Effector CD8-positive, alpha-beta T cell (primary cell): Measurements from ENCODE around the gene NPTX1.

Experiments
- DNase-seq: peaks from one replicate; lab custom pipeline; 2025; lab: John Stamatoyannopoulos, UW

Gene NPTX1

GRCh38 chr17:80503921-80504320 lies 27.5 kb upstream of the NPTX1 start:
- no peak for DNase-seq

- no peak for DNase-seq
These were observed 26.6 kb upstream of the NPTX1 start for GRCh38 chr17:80503031-80503430.

- no peak for DNase-seq
These were observed 26.1 kb upstream of the NPTX1 start for GRCh38 chr17:80502578-80502877.

GRCh38 chr17:80501741-80502577 lies 25.6 kb upstream of the NPTX1 start:
- DNase-seq, result no peak

GRCh38 chr17:80499961-80500665 lies 23.7 kb upstream of the NPTX1 start:
- DNase-seq, result no peak

- DNase-seq, result no peak
These were observed 23.2 kb upstream of the NPTX1 start for GRCh38 chr17:80499560-80499959.

- no peak for DNase-seq
These were observed 22.6 kb upstream of the NPTX1 start for GRCh38 chr17:80498920-80499410.

- no peak for DNase-seq
These were observed 22.0 kb upstream of the NPTX1 start for GRCh38 chr17:80498242-80498919.

GRCh38 chr17:80497726-80498241 lies 21.4 kb upstream of the NPTX1 start:
- no peak for DNase-seq

- DNase-seq, result no peak
These were observed 18.1 kb upstream of the NPTX1 start for GRCh38 chr17:80494547-80494946.

- no peak for DNase-seq
These were observed 16.1 kb upstream of the NPTX1 start for GRCh38 chr17:80492343-80493136.

- no peak for DNase-seq
These were observed 15.3 kb upstream of the NPTX1 start for GRCh38 chr17:80491478-80492342.

GRCh38 chr17:80487511-80487910 lies 11.1 kb upstream of the NPTX1 start:
- DNase-seq, result no peak

- DNase-seq, result no peak
These were observed 10.3 kb upstream of the NPTX1 start for GRCh38 chr17:80486692-80487091.

- DNase-seq, result no peak
These were observed 9.4 kb upstream of the NPTX1 start for GRCh38 chr17:80485846-80486245.

- no peak for DNase-seq
These were observed 6.3 kb upstream of the NPTX1 start for GRCh38 chr17:80482555-80483308.

GRCh38 chr17:80482058-80482318 lies 5.6 kb upstream of the NPTX1 start:
- no peak for DNase-seq

- no peak for DNase-seq
These were observed 5.1 kb upstream of the NPTX1 start for GRCh38 chr17:80481284-80482057.

- no peak for DNase-seq
These were observed 3.8 kb upstream of the NPTX1 start for GRCh38 chr17:80480248-80480647.

- no peak for DNase-seq
These were observed 2.8 kb upstream of the NPTX1 start for GRCh38 chr17:80479246-80479566.
